Neutrophil (primary cell): ENCODE data around the gene TBC1D13.

ENCODE experiments used
- H3K27ac ChIP-seq: fragments of 200-600 bp; sonication (generic); 2 replicates; pipeline ENCODE4 v1.5.1; 2016; ENCODE audit warnings: mild to moderate bottlenecking, moderate library complexity
- H3K27me3 ChIP-seq: fragments of 200-600 bp; sonication (generic); 2 replicates; pipeline ENCODE4 v1.6.0; 2016; ENCODE audit warnings: mild to moderate bottlenecking
- H3K36me3 ChIP-seq: fragments of 200-600 bp; sonication (generic); 2 replicates; pipeline ENCODE4 v1.5.1; 2017
- H3K4me1 ChIP-seq, 2 experiments: fragments of 200-600 bp in 1 of 2; sonication (generic) in 1 of 2; 1 replicate in 1 of 2; 2 replicates in 1 of 2; pipeline versions ENCODE4 v1.5.1 to v1.6.1; 2013 to 2016; ENCODE audit warnings: low read depth in 1 of 2, low read length in 1 of 2, mild to moderate bottlenecking in 1 of 2, moderate library complexity in 1 of 2; ENCODE audit not compliant: control insufficient read depth in 1 of 2, insufficient read depth in 1 of 2
- H3K4me3 ChIP-seq, 2 experiments: fragments of 200-600 bp in 1 of 2; sonication (generic) in 1 of 2; 1 replicate in 1 of 2; 2 replicates in 1 of 2; pipeline ENCODE4 v1.5.1; 2013 to 2016; ENCODE audit warnings: low read depth in 1 of 2, low read length in 1 of 2, mild to moderate bottlenecking in 1 of 2, moderate library complexity in 1 of 2
- H3K9me3 ChIP-seq: fragments of 200-600 bp; sonication (generic); 2 replicates; pipeline ENCODE4 v1.5.1; 2016
- CTCF ChIP-seq: fragments of 200-600 bp; sonication (generic); IDR thresholded peaks from 2 replicates; pipeline ENCODE4 v1.5.1; 2016; ENCODE audit warnings: antibody characterized with exemption

Gene TBC1D13

GRCh38 chr9:128800061-128800460, 13.0 kb downstream of the TBC1D13 start:
- Histone ChIP-seq H3K36me3 (peaks cover 92% of the 10 kb centered on the region), H3K4me3 (no peak overlapping the region), H3K9me3 (no peaks in the 10 kb centered on the region), H3K27ac (no peak overlapping the region), H3K27me3 (no peaks in the 10 kb centered on the region), H3K4me1 (no peaks in the 10 kb centered on the region)
- TF ChIP-seq CTCF, result no peak

- no peak for TF ChIP-seq CTCF
- peaks cover 97% of the 10 kb centered on the region for H3K36me3 ChIP-seq
- H3K4me3 ChIP-seq, result no peak overlapping the region
- no peaks in the 10 kb centered on the region for H3K9me3 ChIP-seq
- H3K27ac ChIP-seq, result no peak overlapping the region
- H3K27me3 ChIP-seq, result no peaks in the 10 kb centered on the region
- H3K4me1 ChIP-seq, result no peaks in the 10 kb centered on the region
Observed at GRCh38 chr9:128802482-128802881, 15.4 kb downstream of the TBC1D13 start.

GRCh38 chr9:128805661-128806060, 18.6 kb downstream of the TBC1D13 start:
- Histone ChIP-seq H3K4me1 (no peaks in the 10 kb centered on the region), H3K27ac (no peak overlapping the region), H3K27me3 (no peaks in the 10 kb centered on the region), H3K9me3 (no peaks in the 10 kb centered on the region), H3K36me3 (peaks cover 87% of the 10 kb centered on the region), H3K4me3 (no peak overlapping the region)
- TF ChIP-seq CTCF, result no peak

GRCh38 chr9:128807827-128808226, 20.8 kb downstream of the TBC1D13 start:
- H3K4me3 ChIP-seq, result no peak overlapping the region
- H3K4me1 ChIP-seq, result no peaks in the 10 kb centered on the region
- no peaks in the 10 kb centered on the region for H3K9me3 ChIP-seq
- no peak for TF ChIP-seq CTCF
- H3K36me3 ChIP-seq, result peaks cover 67% of the 10 kb centered on the region
- H3K27ac ChIP-seq, result no peak overlapping the region
- H3K27me3 ChIP-seq, result no peaks in the 10 kb centered on the region

- H3K4me3 ChIP-seq, result no peak overlapping the region
- H3K27ac ChIP-seq, result no peak overlapping the region
- TF ChIP-seq CTCF, result no peak
- peaks cover 59% of the 10 kb centered on the region for H3K36me3 ChIP-seq
- H3K27me3 ChIP-seq, result no peaks in the 10 kb centered on the region
- no peaks in the 10 kb centered on the region for H3K9me3 ChIP-seq
- no peaks in the 10 kb centered on the region for H3K4me1 ChIP-seq
Observed at GRCh38 chr9:128808543-128808942, 21.5 kb downstream of the TBC1D13 start.

GRCh38 chr9:128809036-128809599, 22.1 kb downstream of the TBC1D13 start:
- TF ChIP-seq CTCF, result no peak
- Histone ChIP-seq H3K4me3 (no peak overlapping the region), H3K4me1 (no peaks in the 10 kb centered on the region), H3K27me3 (no peaks in the 10 kb centered on the region), H3K27ac (no peak overlapping the region), H3K36me3 (peaks cover 54% of the 10 kb centered on the region), H3K9me3 (no peaks in the 10 kb centered on the region)
